ENCODE data around the gene FZD4. TPM values are rescaled to one million over a fixed set of nuclear protein-coding genes. Genes with fewer than 3 reads are reported as not detected.

The FZD4 gene
- total and polyA plus RNA-seq, 2 donors (not counting 3 experiments of a cell fraction or from before 2014, with no cell fraction given), result 56.6 to 112 TPM

GRCh38 chr11:86918973-86919372, 36.2 kb downstream of the FZD4 start:
- Histone ChIP-seq H3K9ac (replicated peaks; ENCODE audit: extremely low read depth, insufficient read depth, low read length) (peak overlapping the region; percentile 71), H3K27me3 (ENCODE audit: control insufficient read depth in 2 of 2, insufficient read depth in 2 of 2, low read length in 2 of 2) (no peaks in the 10 kb centered on the region), H2AFZ (ENCODE audit: low read depth, low read length) (peak overlapping the region; percentile 66), H3K27ac (ENCODE audit: insufficient read depth, low read depth, low read length) (peak overlapping the region; percentile 100), H3K79me2 (ENCODE audit: control insufficient read depth, insufficient read depth, low read length) (peaks cover 4% of the 10 kb centered on the region), H4K20me1 (replicated peaks; ENCODE audit: control insufficient read depth, extremely low read depth, insufficient read depth, low read length) (no peaks in the 10 kb centered on the region), H3K4me3 (replicated peaks in 1 of 3; ENCODE audit: insufficient read depth in 1 of 3, low read depth in 1 of 3, low read length in 3 of 3) (no peak overlapping the region), H3K4me2 (ENCODE audit: insufficient read depth, low read length) (peak overlapping the region; percentile 61), H3K4me1 (ENCODE audit: control insufficient read depth, extremely low read depth, insufficient read depth, low read length) (peaks cover 48% of the 10 kb centered on the region), H3K9me3 (replicated peaks; ENCODE audit: control insufficient read depth, insufficient read depth, low read length) (no peaks in the 10 kb centered on the region), H3K36me3 (ENCODE audit: control insufficient read depth in 2 of 2, extremely low read depth in 1 of 2, insufficient read depth in 2 of 2, low read length in 2 of 2) (no peaks in the 10 kb centered on the region), H3K9me1 (replicated peaks; ENCODE audit: control insufficient read depth, extremely low read depth, insufficient read depth, low read length) (no peaks in the 10 kb centered on the region)
- dilution Hi-C loops (cut with MboI; ENCODE audit: extremely low pct_ligation_motif_present, low sequenced_read_pairs), result no loop called here
- FAIRE-seq (peak; percentile 66), DNase-seq (ENCODE audit: low read depth, low spot score) (peak; percentile 83)
- ChIA-PET POLR2A (no interaction called here), CTCF (interaction anchor here (0.9 to 6.5 kb wide), 10 partner anchors 16 to 462 kb away, joined by 3 to 79 read pairs (median 4); no protein-coding TSS in a partner anchor)
- TSS peak; percentile 13 for BruUV-seq (replicated peaks)
- intact Hi-C loops (cut with micrococcal nuclease), result loop anchor here (1.0 to 5.0 kb wide), 9 partner anchors 49 to 558 kb away; partner anchors contain the start of gene PRSS23
- TF ChIP-seq CTCF (IDR thresholded peaks at IDR 0.05; ENCODE audit: extremely low read depth in 1 of 2, insufficient read depth in 1 of 2, low read depth in 1 of 2, low read length in 2 of 2) (no peak), FOS (IDR thresholded peaks at IDR 0.05; ENCODE audit: borderline replicate concordance, insufficient read depth, low read length) (peak; percentile 39), GATA2 (IDR thresholded peaks at IDR 0.05; ENCODE audit: insufficient read depth, insufficient read length, low read depth, low read length) (peak; percentile 30), JUN (IDR thresholded peaks at IDR 0.05; ENCODE audit: borderline replicate concordance, insufficient read depth, insufficient read length, low read depth) (no peak), POLR2AphosphoS5 (IDR thresholded peaks at IDR 0.05; ENCODE audit: insufficient read depth, low read depth, low read length) (no peak), POLR2A (IDR thresholded peaks at IDR 0.05; ENCODE audit: low read depth, low read length) (no peak), MYC (IDR thresholded peaks at IDR 0.05; ENCODE audit: low read depth, low read length) (no peak), EZH2 (IDR thresholded peaks at IDR 0.05; ENCODE audit: borderline replicate concordance, low read depth, low read length, severe bottlenecking) (no peak), MAX (IDR thresholded peaks at IDR 0.05; ENCODE audit: insufficient read depth, insufficient read length) (no peak)
